SU-DHL-6 (cell line): ENCODE data around the gene CHCHD1.
A peak's percentile ranks its signal among the peaks of the same experiment; 100 is the strongest.

ENCODE experiments used
- H2AFZ ChIP-seq: fragments of 200-600 bp; sonication (generic); 2 replicates; pipeline ENCODE4 v1.6.1; 2014; ENCODE audit warnings: low read depth, mild to moderate bottlenecking, moderate library complexity, mixed read lengths, antibody characterized with exemption, low read length; ENCODE audit not compliant: severe bottlenecking
- H3F3A ChIP-seq: fragments of 200-600 bp; shearing (Covaris generic); 2 replicates; pipeline ENCODE4 v1.6.0; 2016; ENCODE audit warnings: antibody characterized with exemption, mild to moderate bottlenecking; ENCODE audit not compliant: insufficient read depth
- H3K27ac ChIP-seq: fragments of 200-600 bp; sonication (generic); 2 replicates; pipeline ENCODE4 v1.5.1; 2016; ENCODE audit warnings: low read depth, mild to moderate bottlenecking, low read length, moderate library complexity, mixed read lengths
- H3K27me3 ChIP-seq: fragments of 200-600 bp; sonication (generic), shearing (Covaris generic); 2 replicates; pipeline ENCODE4 v1.6.0; 2014; ENCODE audit warnings: mild to moderate bottlenecking, low read length
- H3K36me3 ChIP-seq: fragments of 200-600 bp; sonication (generic); 2 replicates; pipeline ENCODE4 v1.6.1; 2014; ENCODE audit warnings: mild to moderate bottlenecking, low read length, mixed read lengths
- H3K4me2 ChIP-seq: fragments of 300-600, 200-600 bp; shearing (Covaris generic), sonication (generic); 2 replicates; pipeline ENCODE4 v1.6.0; 2014; ENCODE audit warnings: low read length, low read depth, mild to moderate bottlenecking; ENCODE audit not compliant: poor library complexity, severe bottlenecking
- H3K4me3 ChIP-seq: fragments of 200-600 bp; sonication (generic); 2 replicates; pipeline ENCODE4 v1.5.1; 2014; ENCODE audit warnings: antibody characterized with exemption, low read length, mild to moderate bottlenecking, mixed read lengths; ENCODE audit not compliant: insufficient read depth, poor library complexity, severe bottlenecking
- H3K79me2 ChIP-seq: fragments of 200-600 bp; sonication (generic); 2 replicates; pipeline ENCODE4 v1.6.1; 2014; ENCODE audit warnings: mild to moderate bottlenecking, low read length, moderate library complexity; ENCODE audit not compliant: insufficient read depth
- H3K9ac ChIP-seq: fragments of 200-600 bp; sonication (generic); 2 replicates; pipeline ENCODE4 v1.7.0; 2014; ENCODE audit warnings: mild to moderate bottlenecking, low read length
- H3K9me2 ChIP-seq: fragments of 200-600 bp; sonication (generic); replicated peaks from 2 replicates; pipeline ENCODE4 v1.6.1; 2014; ENCODE audit warnings: low read length; ENCODE audit not compliant: insufficient read depth
- H3K9me3 ChIP-seq: fragments of 200-600 bp; sonication (generic); 2 replicates; pipeline ENCODE4 v1.6.1; 2014; ENCODE audit warnings: low read length, mixed read lengths; ENCODE audit not compliant: insufficient read depth
- H4K20me1 ChIP-seq: fragments of 200-600 bp; sonication (generic); 2 replicates; pipeline ENCODE4 v1.6.1; 2014; ENCODE audit warnings: low read depth, mild to moderate bottlenecking, antibody characterized with exemption, low read length, moderate library complexity, mixed read lengths
- CTCF ChIP-seq: fragments of 200-600 bp; sonication (generic); IDR thresholded peaks from one replicate; pipeline ENCODE4 v1.5.1; 2017; ENCODE audit warnings: antibody characterized with exemption, mild to moderate bottlenecking, low read length, moderate library complexity; ENCODE audit not compliant: insufficient read depth, poor library complexity, severe bottlenecking
- EZH2phosphoT487 ChIP-seq: fragments of 200-600 bp; sonication (generic), shearing (Covaris generic); conservative IDR thresholded peaks from 2 replicates; pipeline ENCODE4 v1.6.1; 2018; ENCODE audit warnings: mild to moderate bottlenecking, antibody characterized with exemption, low read length, moderate library complexity, mixed read lengths

Gene CHCHD1

GRCh38 chr10:73743327-73743904 lies 38.4 kb upstream of the CHCHD1 start:
- H3K79me2 ChIP-seq, result peaks cover 49% of the 10 kb centered on the region
- H3K27ac ChIP-seq, result peak overlapping the region; percentile 74
- TF ChIP-seq EZH2phosphoT487, result no peak
- no peak for TF ChIP-seq CTCF
- no peaks in the 10 kb centered on the region; the same call in 1 of the 2 replicates for H4K20me1 ChIP-seq
- H3K9me3 ChIP-seq, result no peaks in the 10 kb centered on the region
- peak overlapping the region; percentile 47 for H2AFZ ChIP-seq
- no peaks in the 10 kb centered on the region for H3K27me3 ChIP-seq
- H3K4me2 ChIP-seq, result peak overlapping the region; percentile 83
- peak overlapping the region; percentile 77 for H3K9ac ChIP-seq
- no peaks in the 10 kb centered on the region for H3F3A ChIP-seq
- no peaks in the 10 kb centered on the region for H3K9me2 ChIP-seq
- peak overlapping the region; percentile 92 for H3K4me3 ChIP-seq
- H3K36me3 ChIP-seq, result no peaks in the 10 kb centered on the region

DNA sequence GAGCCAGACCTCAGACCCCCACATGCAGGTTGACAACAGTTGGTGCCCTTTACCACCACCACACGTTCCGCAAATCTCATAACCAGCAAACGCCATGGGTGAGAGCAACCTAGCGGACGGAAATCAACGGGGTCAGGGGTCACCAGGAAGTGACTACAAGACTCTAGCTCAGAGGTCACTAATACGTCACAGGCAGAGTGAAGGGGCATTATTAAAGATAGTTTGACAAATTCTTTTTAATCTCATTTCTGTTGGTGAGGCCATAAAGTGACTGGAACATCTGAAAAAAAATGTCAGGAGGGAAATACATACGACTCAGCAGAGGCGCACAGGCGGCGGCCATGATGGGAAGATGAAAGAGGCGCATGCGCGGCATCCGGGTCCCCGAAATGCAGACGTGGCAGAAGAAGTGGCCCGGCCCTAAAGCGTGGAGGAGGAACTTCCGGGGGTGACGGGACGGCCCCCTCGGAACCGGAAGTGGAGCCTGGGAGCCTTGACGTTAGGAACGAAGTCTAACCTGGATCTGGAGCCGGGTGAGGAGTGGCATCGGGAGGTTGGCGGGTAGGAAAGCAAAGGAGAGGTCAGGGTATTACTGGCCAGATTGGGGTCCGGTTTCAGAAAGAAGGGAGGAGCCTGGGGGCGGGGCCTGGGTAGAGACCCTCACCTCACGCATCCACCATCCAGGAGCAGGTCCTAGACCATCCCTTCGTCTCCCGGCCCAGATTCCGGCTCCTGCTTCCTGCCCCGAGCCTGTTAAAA lies 37.8 kb upstream of the CHCHD1 start, which contains the start of gene SEC24C:
Gene SEC24C (plus strand): TSS at position 468 of the 759 bp plus-strand sequence. CDS start 2,461 bp downstream, outside the sequence.
- no peaks in the 10 kb centered on the region for H3F3A ChIP-seq
- H3K36me3 ChIP-seq, result 0 out of 2 replicates have a peak, but pooled peaks cover 3% of the 10 kb centered on the region
- H2AFZ ChIP-seq, result peak within 1 kb of the TSS; percentile 47
- no peaks in the 10 kb centered on the region; the same call in 1 of the 2 replicates for H4K20me1 ChIP-seq
- no peaks in the 10 kb centered on the region for H3K9me2 ChIP-seq
- no peaks in the 10 kb centered on the region for H3K9me3 ChIP-seq
- H3K4me2 ChIP-seq, result peak within 1 kb of the TSS; percentile 83
- H3K27ac ChIP-seq, result peak within 1 kb of the TSS; percentile 74
- TF ChIP-seq EZH2phosphoT487 (no peak), CTCF (no peak)
- peaks cover 53% of the 10 kb centered on the region for H3K79me2 ChIP-seq
- peak within 1 kb of the TSS; percentile 77 for H3K9ac ChIP-seq
- peak within 1 kb of the TSS; percentile 92 for H3K4me3 ChIP-seq
- no peaks in the 10 kb centered on the region for H3K27me3 ChIP-seq

- Histone ChIP-seq H2AFZ (peak overlapping the region; percentile 47), H3K27me3 (no peaks in the 10 kb centered on the region), H4K20me1 (no peaks in the 10 kb centered on the region; the same call in 1 of the 2 replicates), H3K36me3 (0 out of 2 replicates have a peak, but pooled peaks cover 6% of the 10 kb centered on the region), H3K9me2 (no peaks in the 10 kb centered on the region), H3K4me3 (peak overlapping the region; percentile 92), H3F3A (no peaks in the 10 kb centered on the region), H3K4me2 (peak overlapping the region; percentile 83), H3K27ac (peak overlapping the region; percentile 74; the same call in 1 of the 2 replicates), H3K9ac (peak overlapping the region; percentile 77), H3K9me3 (no peaks in the 10 kb centered on the region), H3K79me2 (peaks cover 59% of the 10 kb centered on the region)
- no peak for TF ChIP-seq EZH2phosphoT487
- no peak for TF ChIP-seq CTCF
These were observed 37.2 kb upstream of the CHCHD1 start for GRCh38 chr10:73744664-73744975.
